ENCODE data around the gene MAGI3.
"Not testable (repeated sequence)": the region's sequence is repeated elsewhere in the genome, so short reads cannot be mapped to it uniquely, and the experiment has no call there.

Gene MAGI3

GRCh38 chr1:113415310-113416070, 25.2 kb downstream of the MAGI3 start:
- Histone ChIP-seq H3K9me3 (ENCODE audit: insufficient read depth, low read length) (no peaks in the 10 kb centered on the region), H3K27ac (ENCODE audit: low read length) (no peak overlapping the region), H3K9ac (ENCODE audit: low read length) (no peak overlapping the region), H4K20me1 (ENCODE audit: insufficient read depth, low read length) (no peaks in the 10 kb centered on the region; the same call in 1 of the 2 replicates), H2AFZ (ENCODE audit: low read depth, low read length) (no peak overlapping the region), H3K79me2 (ENCODE audit: low read length) (no peaks in the 10 kb centered on the region), H3K4me3 (ENCODE audit: low read length) (no peak overlapping the region), H3K36me3 (replicated peaks; ENCODE audit: low read depth, low read length) (no peaks in the 10 kb centered on the region), H3K4me1 (ENCODE audit: low read length) (no peaks in the 10 kb centered on the region), H3K27me3 (ENCODE audit: low read depth, low read length) (no peaks in the 10 kb centered on the region), H3K4me2 (ENCODE audit: low read length) (no peak overlapping the region)
- TF ChIP-seq CTCF (IDR thresholded peaks at IDR 0.05; ENCODE audit: low read depth, low read length) (no peak), EZH2phosphoT487 (IDR thresholded peaks at IDR 0.05; ENCODE audit: low read depth) (no peak)

GRCh38 chr1:113416071-113416470, 25.8 kb downstream of the MAGI3 start:
- H3K4me2 ChIP-seq (ENCODE audit: low read length); H3K4me1 ChIP-seq (ENCODE audit: low read length); H3K9ac ChIP-seq (ENCODE audit: low read length); H3K27me3 ChIP-seq (ENCODE audit: low read depth, low read length); H4K20me1 ChIP-seq (ENCODE audit: insufficient read depth, low read length); H3K27ac ChIP-seq (ENCODE audit: low read length); H3K4me3 ChIP-seq (ENCODE audit: low read length); H3K9me3 ChIP-seq (ENCODE audit: insufficient read depth, low read length); H3K79me2 ChIP-seq (ENCODE audit: low read length); H2AFZ ChIP-seq (ENCODE audit: low read depth, low read length); H3K36me3 ChIP-seq (replicated peaks; ENCODE audit: low read depth, low read length): not testable (repeated sequence)

GRCh38 chr1:113416496-113416895, 26.2 kb downstream of the MAGI3 start:
- H3K9ac ChIP-seq (ENCODE audit: low read length) = no peak overlapping the region
- no peak overlapping the region for H3K27ac ChIP-seq (ENCODE audit: low read length)
- H2AFZ ChIP-seq (ENCODE audit: low read depth, low read length) = no peak overlapping the region
- no peaks in the 10 kb centered on the region for H3K79me2 ChIP-seq (ENCODE audit: low read length)
- no peak overlapping the region for H3K4me2 ChIP-seq (ENCODE audit: low read length)
- TF ChIP-seq EZH2phosphoT487 (IDR thresholded peaks at IDR 0.05; ENCODE audit: low read depth) = no peak
- no peak for TF ChIP-seq CTCF (IDR thresholded peaks at IDR 0.05; ENCODE audit: low read depth, low read length)
- H3K4me1 ChIP-seq (ENCODE audit: low read length) = no peaks in the 10 kb centered on the region
- no peaks in the 10 kb centered on the region for H3K36me3 ChIP-seq (replicated peaks; ENCODE audit: low read depth, low read length)
- no peaks in the 10 kb centered on the region for H3K9me3 ChIP-seq (ENCODE audit: insufficient read depth, low read length)
- H4K20me1 ChIP-seq (ENCODE audit: insufficient read depth, low read length) = no peaks in the 10 kb centered on the region; the same call in 1 of the 2 replicates
- H3K27me3 ChIP-seq (ENCODE audit: low read depth, low read length) = no peaks in the 10 kb centered on the region
- no peak overlapping the region for H3K4me3 ChIP-seq (ENCODE audit: low read length)

GRCh38 chr1:113422315-113423068, 32.2 kb downstream of the MAGI3 start:
- no peak overlapping the region for H3K4me2 ChIP-seq (ENCODE audit: low read length)
- no peak overlapping the region for H3K9ac ChIP-seq (ENCODE audit: low read length)
- no peak overlapping the region for H3K4me3 ChIP-seq (ENCODE audit: low read length)
- H3K4me1 ChIP-seq (ENCODE audit: low read length) = no peaks in the 10 kb centered on the region
- TF ChIP-seq EZH2phosphoT487 (IDR thresholded peaks at IDR 0.05; ENCODE audit: low read depth) (no peak), CTCF (IDR thresholded peaks at IDR 0.05; ENCODE audit: low read depth, low read length) (no peak)
- no peaks in the 10 kb centered on the region for H3K27me3 ChIP-seq (ENCODE audit: low read depth, low read length)
- H4K20me1 ChIP-seq (ENCODE audit: insufficient read depth, low read length) = no peaks in the 10 kb centered on the region
- H3K9me3 ChIP-seq (ENCODE audit: insufficient read depth, low read length) = no peaks in the 10 kb centered on the region
- no peak overlapping the region for H2AFZ ChIP-seq (ENCODE audit: low read depth, low read length)
- no peak overlapping the region for H3K27ac ChIP-seq (ENCODE audit: low read length)
- no peaks in the 10 kb centered on the region for H3K79me2 ChIP-seq (ENCODE audit: low read length)
- H3K36me3 ChIP-seq (replicated peaks; ENCODE audit: low read depth, low read length) = no peaks in the 10 kb centered on the region

All from OCI-LY3 (cell line).